ENCODE results near the gene FPR3. TPM values are rescaled to one million over a fixed set of nuclear protein-coding genes. Genes with fewer than 3 reads are reported as not detected.

Gene FPR3, protein sequence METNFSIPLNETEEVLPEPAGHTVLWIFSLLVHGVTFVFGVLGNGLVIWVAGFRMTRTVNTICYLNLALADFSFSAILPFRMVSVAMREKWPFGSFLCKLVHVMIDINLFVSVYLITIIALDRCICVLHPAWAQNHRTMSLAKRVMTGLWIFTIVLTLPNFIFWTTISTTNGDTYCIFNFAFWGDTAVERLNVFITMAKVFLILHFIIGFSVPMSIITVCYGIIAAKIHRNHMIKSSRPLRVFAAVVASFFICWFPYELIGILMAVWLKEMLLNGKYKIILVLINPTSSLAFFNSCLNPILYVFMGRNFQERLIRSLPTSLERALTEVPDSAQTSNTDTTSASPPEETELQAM
- polyA plus RNA-seq (not detected in 2 replicates), polyA minus RNA-seq (not detected in 2 replicates)

GRCh38 chr19:51794885-51795490, at the start of gene FPR3:
Gene FPR3 (plus strand): TSS chr19:51795157. CDS start chr19:51823749, 28,592 bp downstream.
- Histone ChIP-seq H3K9me2 (ENCODE audit: insufficient read depth, low read length) (no peaks in the 10 kb centered on the region), H3K9me3 (ENCODE audit: low read length) (peaks cover 5% of the 10 kb centered on the region), H3K4me2 (ENCODE audit: low read length) (no peak within 1 kb of the TSS), H4K20me1 (ENCODE audit: insufficient read depth) (no peaks in the 10 kb centered on the region), H3K36me3 (ENCODE audit: insufficient read depth, low read length) (no peaks in the 10 kb centered on the region), H3F3A (ENCODE audit: insufficient read depth, low read length, poor library complexity, severe bottlenecking) (no peaks in the 10 kb centered on the region), H3K27me3 (ENCODE audit: insufficient read depth, low read depth, low read length) (no peaks in the 10 kb centered on the region), H2AFZ (ENCODE audit: low read depth, low read length) (no peak within 1 kb of the TSS), H3K9ac (ENCODE audit: low read length) (no peak within 1 kb of the TSS), H3K4me3 (ENCODE audit: low read length) (no peak within 1 kb of the TSS), H3K79me2 (replicated peaks; ENCODE audit: insufficient read depth, low read length) (no peaks in the 10 kb centered on the region), H3K27ac (ENCODE audit: low read length) (no peak within 1 kb of the TSS)
- TF ChIP-seq CTCF (IDR thresholded peaks at IDR 0.05; ENCODE audit: poor library complexity, severe bottlenecking), result no peak
- TF ChIP-seq REST (IDR thresholded peaks at IDR 0.05; ENCODE audit: borderline replicate concordance), result no peak
- TF ChIP-seq MXI1 (conservative IDR thresholded peaks at IDR 0.05; ENCODE audit: poor library complexity, severe bottlenecking), result no peak
- no peak for TF ChIP-seq TAF1 (IDR thresholded peaks at IDR 0.05; ENCODE audit: low read depth)
- TF ChIP-seq EP300 (conservative IDR thresholded peaks at IDR 0.05; ENCODE audit: poor library complexity, severe bottlenecking), result no peak
- TF ChIP-seq SMC3 (conservative IDR thresholded peaks at IDR 0.05; ENCODE audit: poor library complexity), result no peak
- no peak for TF ChIP-seq POLR2AphosphoS5 (IDR thresholded peaks at IDR 0.05)
- no peak for TF ChIP-seq EZH2 (IDR thresholded peaks at IDR 0.05; ENCODE audit: borderline replicate concordance, insufficient read depth, low read length, poor library complexity, severe bottlenecking)
- no peak for TF ChIP-seq RAD21 (conservative IDR thresholded peaks at IDR 0.05)

GRCh38 chr19:51746731-51747130, 48.2 kb upstream of the FPR3 start:
- no peak overlapping the region for H3K27ac ChIP-seq (ENCODE audit: low read length)
- no peak overlapping the region for H3K4me2 ChIP-seq (ENCODE audit: low read length)
- H3K9ac ChIP-seq (ENCODE audit: low read length), result no peak overlapping the region
- H4K20me1 ChIP-seq (ENCODE audit: insufficient read depth), result no peaks in the 10 kb centered on the region
- TF ChIP-seq SMC3 (conservative IDR thresholded peaks at IDR 0.05; ENCODE audit: poor library complexity) (no peak), CTCF (IDR thresholded peaks at IDR 0.05; ENCODE audit: poor library complexity, severe bottlenecking) (no peak), TAF1 (IDR thresholded peaks at IDR 0.05; ENCODE audit: low read depth) (no peak), REST (IDR thresholded peaks at IDR 0.05; ENCODE audit: borderline replicate concordance) (no peak), EZH2 (IDR thresholded peaks at IDR 0.05; ENCODE audit: borderline replicate concordance, insufficient read depth, low read length, poor library complexity, severe bottlenecking) (no peak), POLR2AphosphoS5 (IDR thresholded peaks at IDR 0.05) (no peak), RAD21 (conservative IDR thresholded peaks at IDR 0.05) (no peak)
- no peaks in the 10 kb centered on the region for H3K9me3 ChIP-seq (ENCODE audit: low read length)
- H3K4me3 ChIP-seq (ENCODE audit: low read length), result no peak overlapping the region
- H3K9me2 ChIP-seq (ENCODE audit: insufficient read depth, low read length), result no peaks in the 10 kb centered on the region
- no peaks in the 10 kb centered on the region for H3F3A ChIP-seq (ENCODE audit: insufficient read depth, low read length, poor library complexity, severe bottlenecking)
- no peaks in the 10 kb centered on the region for H3K27me3 ChIP-seq (ENCODE audit: insufficient read depth, low read depth, low read length)
- H3K79me2 ChIP-seq (replicated peaks; ENCODE audit: insufficient read depth, low read length), result no peaks in the 10 kb centered on the region
- no peaks in the 10 kb centered on the region for H3K36me3 ChIP-seq (ENCODE audit: insufficient read depth, low read length)
- no peak overlapping the region for H2AFZ ChIP-seq (ENCODE audit: low read depth, low read length)

Data from neural cell (in vitro differentiated cells).